Body of pancreas (tissue), 4 donors: ENCODE measurements around the gene RPS21.

Experiments
- CTCF ChIP-seq, 7 experiments: fragments of 450-650 bp in 4 of 7; fragments of 200-600 bp in 3 of 7; sonication (generic) in 3 of 7; IDR thresholded peaks; one replicate each; pipeline ENCODE4 v1.5.1; 2016 to 2019; ENCODE audit warnings: antibody characterized with exemption in 7 of 7
- POLR2A ChIP-seq, 3 donors: fragments of 450-650 bp; IDR thresholded peaks; one replicate each; pipeline ENCODE4 v1.6.1; 2016; ENCODE audit warnings: antibody characterized with exemption in 3 of 3, mild to moderate bottlenecking in 2 of 3

GRCh38 chr20:62388839-62389600 lies 2.1 kb downstream of the RPS21 start:
- TF ChIP-seq CTCF (IDR thresholded peaks at IDR 0.05) (no peak), POLR2A (IDR thresholded peaks at IDR 0.05) (no peak)
